GM21717 (cell line): ENCODE data around the gene TRMT44.

Source experiments
- ATAC-seq: cut with Tn5 transposase; IDR thresholded peaks from one replicate; pipeline ENCODE4 v1.9.1; 2021; ENCODE audit warnings: mild to moderate bottlenecking, moderate library complexity; ENCODE audit not compliant: unreplicated experiment

The TRMT44 gene

GRCh38 chr4:8440492-8441311 lies at the start of gene TRMT44, which contains the start of gene ACOX3:
Gene TRMT44, plus strand, starts transcription at chr4:8440777. Its CDS starts 46 bp downstream, at chr4:8440823.
Gene ACOX3, minus strand, starts transcription at chr4:8440723. Its CDS starts 24,202 bp downstream, at chr4:8416521.
- peak; percentile 87 for ATAC-seq

- no peak for ATAC-seq
Measured at GRCh38 chr4:8391071-8391470, 49.5 kb upstream of the TRMT44 start.

GRCh38 chr4:8391972-8392371 lies 48.6 kb upstream of the TRMT44 start:
- peak; percentile 70 for ATAC-seq

GRCh38 chr4:8392591-8393190 lies 47.9 kb upstream of the TRMT44 start:
- no peak for ATAC-seq

- no peak for ATAC-seq
Measured at GRCh38 chr4:8393593-8394038, 47.0 kb upstream of the TRMT44 start.

GRCh38 chr4:8394061-8394519 lies 46.5 kb upstream of the TRMT44 start:
- ATAC-seq, result no peak

- ATAC-seq, result no peak
Measured at GRCh38 chr4:8394806-8395205, 45.8 kb upstream of the TRMT44 start.

GRCh38 chr4:8395504-8396296 lies 44.9 kb upstream of the TRMT44 start:
- no peak for ATAC-seq

- ATAC-seq, result no peak
Measured at GRCh38 chr4:8396762-8397406, 43.7 kb upstream of the TRMT44 start.

- ATAC-seq, result no peak
Measured at GRCh38 chr4:8398347-8398746, 42.2 kb upstream of the TRMT44 start.

- no peak for ATAC-seq
Measured at GRCh38 chr4:8399298-8399697, 41.3 kb upstream of the TRMT44 start.

- ATAC-seq, result no peak
Measured at GRCh38 chr4:8400632-8401325, 39.8 kb upstream of the TRMT44 start.

GRCh38 chr4:8401665-8402064 lies 38.9 kb upstream of the TRMT44 start:
- no peak for ATAC-seq

- no peak for ATAC-seq
Measured at GRCh38 chr4:8402181-8402597, 38.4 kb upstream of the TRMT44 start.

- no peak for ATAC-seq
Measured at GRCh38 chr4:8402640-8403039, 37.9 kb upstream of the TRMT44 start.

- no peak for ATAC-seq
Measured at GRCh38 chr4:8403173-8403753, 37.3 kb upstream of the TRMT44 start.

GRCh38 chr4:8403976-8404375 lies 36.6 kb upstream of the TRMT44 start:
- ATAC-seq, result no peak

GRCh38 chr4:8404791-8405515 lies 35.6 kb upstream of the TRMT44 start:
- ATAC-seq, result no peak

- no peak for ATAC-seq
Measured at GRCh38 chr4:8405516-8405875, 35.1 kb upstream of the TRMT44 start.
